T-helper 1 cell (primary cell): ENCODE results near the gene SUPT3H.

ENCODE experiments used
- DNase-seq, 5 donors: peaks; one replicate each; pipeline ENCODE4 v3.0.0-alpha.2; 2012 to 2020

The SUPT3H gene

GRCh38 chr6:44826025-44826676 is 551.6 kb downstream of the SUPT3H start:
- no peak for DNase-seq

- no peak for DNase-seq
These were observed 552.5 kb downstream of the SUPT3H start for GRCh38 chr6:44825273-44825672.

- DNase-seq: no peak
These were observed 553.2 kb downstream of the SUPT3H start for GRCh38 chr6:44824567-44824966.

- no peak for DNase-seq
These were observed 557.0 kb downstream of the SUPT3H start for GRCh38 chr6:44820759-44821158.

- DNase-seq: no peak
These were observed 557.4 kb downstream of the SUPT3H start for GRCh38 chr6:44820321-44820720.

GRCh38 chr6:44811456-44811855 is 566.3 kb downstream of the SUPT3H start:
- no peak for DNase-seq

GRCh38 chr6:44809258-44809657 is 568.5 kb downstream of the SUPT3H start:
- DNase-seq: no peak

GRCh38 chr6:44808148-44808547 is 569.6 kb downstream of the SUPT3H start:
- DNase-seq: no peak

- DNase-seq: no peak
These were observed 571.1 kb downstream of the SUPT3H start for GRCh38 chr6:44806656-44807055.

GRCh38 chr6:44805238-44805846 is 572.4 kb downstream of the SUPT3H start:
- DNase-seq: no peak

GRCh38 chr6:44804546-44805159 is 573.1 kb downstream of the SUPT3H start:
- no peak for DNase-seq

GRCh38 chr6:44804016-44804415 is 573.7 kb downstream of the SUPT3H start:
- no peak for DNase-seq

GRCh38 chr6:44800784-44801592 is 576.7 kb downstream of the SUPT3H start:
- no peak for DNase-seq

GRCh38 chr6:44800171-44800783 is 577.5 kb downstream of the SUPT3H start:
- no peak for DNase-seq

- DNase-seq: no peak
These were observed 580.0 kb downstream of the SUPT3H start for GRCh38 chr6:44797746-44798145.

GRCh38 chr6:44795326-44795725 is 582.4 kb downstream of the SUPT3H start:
- DNase-seq: no peak

GRCh38 chr6:44789806-44790205 is 587.9 kb downstream of the SUPT3H start:
- no peak for DNase-seq

GRCh38 chr6:44789061-44789460 is 588.7 kb downstream of the SUPT3H start:
- no peak for DNase-seq

GRCh38 chr6:44788387-44788981 is 589.2 kb downstream of the SUPT3H start:
- DNase-seq: no peak

- DNase-seq: peak in 1 of 5 donors; percentile 23
These were observed 590.4 kb downstream of the SUPT3H start for GRCh38 chr6:44787254-44787834.

- no peak for DNase-seq
These were observed 592.6 kb downstream of the SUPT3H start for GRCh38 chr6:44785130-44785529.

GRCh38 chr6:44784195-44784594 is 593.5 kb downstream of the SUPT3H start:
- no peak for DNase-seq
